ENCODE data around the gene SLC8B1. TPM values are rescaled to one million over a fixed set of nuclear protein-coding genes. Genes with fewer than 3 reads are reported as not detected.

Gene SLC8B1
- total RNA-seq, 1 donor from 2014 or later: 45.6 TPM

DNA sequence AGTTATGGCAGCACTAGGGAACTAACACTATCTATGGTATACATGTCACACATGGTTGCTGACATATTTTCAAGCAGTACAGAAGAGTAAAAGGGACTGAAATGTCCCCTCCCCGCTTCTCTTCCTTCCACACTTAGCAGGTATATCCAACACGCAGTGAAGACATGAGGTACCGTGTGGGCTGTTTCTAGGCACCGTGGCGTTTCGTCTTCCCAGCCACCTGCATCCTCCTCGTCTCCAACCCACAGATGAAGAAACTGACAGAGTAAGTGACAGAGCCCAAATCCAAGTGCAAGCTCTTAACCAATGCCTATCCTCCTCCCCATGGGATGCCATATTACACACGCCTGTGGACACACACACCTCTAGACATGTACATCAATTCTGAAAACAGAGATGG, 32.4 kb downstream of the SLC8B1 start:
- H3K4me3 Mint-ChIP-seq (ENCODE audit: unreplicated experiment): no peak overlapping the region
- H3K27me3 Mint-ChIP-seq (ENCODE audit: unreplicated experiment): no peaks in the 10 kb centered on the region
- peaks cover 25% of the 10 kb centered on the region for H3K4me1 Mint-ChIP-seq (ENCODE audit: unreplicated experiment)
- no peak for DNase-seq (ENCODE audit: extremely low spot score, unreplicated experiment)
- H3K27ac Mint-ChIP-seq (ENCODE audit: unreplicated experiment): no peak overlapping the region
- peaks cover 14% of the 10 kb centered on the region for H3K36me3 Mint-ChIP-seq (ENCODE audit: unreplicated experiment)
- H3K9me3 Mint-ChIP-seq (ENCODE audit: unreplicated experiment): no peaks in the 10 kb centered on the region
- TF ChIP-seq, protein P1, sequence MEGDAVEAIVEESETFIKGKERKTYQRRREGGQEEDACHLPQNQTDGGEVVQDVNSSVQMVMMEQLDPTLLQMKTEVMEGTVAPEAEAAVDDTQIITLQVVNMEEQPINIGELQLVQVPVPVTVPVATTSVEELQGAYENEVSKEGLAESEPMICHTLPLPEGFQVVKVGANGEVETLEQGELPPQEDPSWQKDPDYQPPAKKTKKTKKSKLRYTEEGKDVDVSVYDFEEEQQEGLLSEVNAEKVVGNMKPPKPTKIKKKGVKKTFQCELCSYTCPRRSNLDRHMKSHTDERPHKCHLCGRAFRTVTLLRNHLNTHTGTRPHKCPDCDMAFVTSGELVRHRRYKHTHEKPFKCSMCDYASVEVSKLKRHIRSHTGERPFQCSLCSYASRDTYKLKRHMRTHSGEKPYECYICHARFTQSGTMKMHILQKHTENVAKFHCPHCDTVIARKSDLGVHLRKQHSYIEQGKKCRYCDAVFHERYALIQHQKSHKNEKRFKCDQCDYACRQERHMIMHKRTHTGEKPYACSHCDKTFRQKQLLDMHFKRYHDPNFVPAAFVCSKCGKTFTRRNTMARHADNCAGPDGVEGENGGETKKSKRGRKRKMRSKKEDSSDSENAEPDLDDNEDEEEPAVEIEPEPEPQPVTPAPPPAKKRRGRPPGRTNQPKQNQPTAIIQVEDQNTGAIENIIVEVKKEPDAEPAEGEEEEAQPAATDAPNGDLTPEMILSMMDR (IDR thresholded peaks at IDR 0.05): no peak

DNA sequence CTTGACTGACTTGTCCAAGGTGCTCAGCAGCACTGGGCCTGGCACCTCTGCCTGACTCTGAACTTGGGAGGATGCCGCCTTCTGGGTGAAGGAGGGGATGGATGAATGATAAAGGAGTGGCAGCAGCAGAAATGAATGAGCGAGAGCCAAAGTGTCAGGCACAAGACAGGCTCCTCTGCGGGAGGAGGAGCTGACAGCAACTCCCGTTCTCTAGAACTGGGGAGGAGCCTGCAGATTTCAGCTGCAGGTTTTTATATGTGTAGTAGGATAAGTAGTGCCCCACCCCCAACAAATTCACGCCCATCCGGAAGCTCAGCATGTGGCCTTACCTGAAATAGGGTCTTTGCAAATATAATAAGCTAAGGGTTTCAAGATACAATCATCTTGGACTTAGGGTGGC, 33.1 kb downstream of the SLC8B1 start:
- H3K36me3 Mint-ChIP-seq (ENCODE audit: unreplicated experiment): peaks cover 11% of the 10 kb centered on the region
- H3K9me3 Mint-ChIP-seq (ENCODE audit: unreplicated experiment): no peaks in the 10 kb centered on the region
- DNase-seq (ENCODE audit: extremely low spot score, unreplicated experiment): no peak
- no peaks in the 10 kb centered on the region for H3K27me3 Mint-ChIP-seq (ENCODE audit: unreplicated experiment)
- no peak overlapping the region for H3K4me3 Mint-ChIP-seq (ENCODE audit: unreplicated experiment)
- H3K27ac Mint-ChIP-seq (ENCODE audit: unreplicated experiment): no peak overlapping the region
- TF ChIP-seq, protein P1 (IDR thresholded peaks at IDR 0.05): no peak
- H3K4me1 Mint-ChIP-seq (ENCODE audit: unreplicated experiment): peaks cover 25% of the 10 kb centered on the region

DNA sequence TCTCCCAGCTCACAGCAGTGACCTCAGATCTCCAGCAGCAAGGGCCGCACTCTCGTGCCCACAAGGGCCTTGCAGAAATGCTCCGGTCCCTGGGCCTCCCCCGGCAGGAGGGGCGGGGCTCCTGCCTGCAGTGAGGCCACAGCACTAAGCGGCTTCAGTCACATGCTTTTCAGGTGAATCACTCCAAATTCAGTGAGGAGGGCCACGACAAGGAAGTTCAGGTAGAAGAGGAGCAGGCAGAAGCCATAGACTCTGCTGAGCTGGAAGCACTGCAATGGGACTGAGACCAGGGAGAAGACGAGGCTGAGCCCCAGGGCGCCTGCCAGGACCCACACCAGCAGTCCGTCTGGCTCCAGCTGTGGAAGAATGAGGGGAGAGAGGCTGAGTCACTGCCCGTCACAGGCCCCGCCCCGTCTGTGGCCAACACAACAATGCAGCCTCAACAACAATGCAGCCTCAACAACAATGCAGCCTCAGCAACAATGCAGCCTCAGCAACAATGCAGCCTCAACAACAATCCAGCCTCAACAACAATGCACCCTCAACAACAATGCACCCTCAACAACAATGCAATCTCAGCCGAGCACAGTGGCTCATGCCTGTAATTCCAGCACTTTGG, 35.2 kb downstream of the SLC8B1 start:
- Mint-ChIP-seq H3K4me1 (ENCODE audit: unreplicated experiment) (peaks cover 25% of the 10 kb centered on the region), H3K27ac (ENCODE audit: unreplicated experiment) (peak overlapping the region; percentile 84), H3K4me3 (ENCODE audit: unreplicated experiment) (no peak overlapping the region), H3K27me3 (ENCODE audit: unreplicated experiment) (no peaks in the 10 kb centered on the region), H3K9me3 (ENCODE audit: unreplicated experiment) (no peaks in the 10 kb centered on the region), H3K36me3 (ENCODE audit: unreplicated experiment) (peaks cover 20% of the 10 kb centered on the region)
- TF ChIP-seq, protein P1 (IDR thresholded peaks at IDR 0.05): no peak
- no peak for DNase-seq (ENCODE audit: extremely low spot score, unreplicated experiment)

DNA sequence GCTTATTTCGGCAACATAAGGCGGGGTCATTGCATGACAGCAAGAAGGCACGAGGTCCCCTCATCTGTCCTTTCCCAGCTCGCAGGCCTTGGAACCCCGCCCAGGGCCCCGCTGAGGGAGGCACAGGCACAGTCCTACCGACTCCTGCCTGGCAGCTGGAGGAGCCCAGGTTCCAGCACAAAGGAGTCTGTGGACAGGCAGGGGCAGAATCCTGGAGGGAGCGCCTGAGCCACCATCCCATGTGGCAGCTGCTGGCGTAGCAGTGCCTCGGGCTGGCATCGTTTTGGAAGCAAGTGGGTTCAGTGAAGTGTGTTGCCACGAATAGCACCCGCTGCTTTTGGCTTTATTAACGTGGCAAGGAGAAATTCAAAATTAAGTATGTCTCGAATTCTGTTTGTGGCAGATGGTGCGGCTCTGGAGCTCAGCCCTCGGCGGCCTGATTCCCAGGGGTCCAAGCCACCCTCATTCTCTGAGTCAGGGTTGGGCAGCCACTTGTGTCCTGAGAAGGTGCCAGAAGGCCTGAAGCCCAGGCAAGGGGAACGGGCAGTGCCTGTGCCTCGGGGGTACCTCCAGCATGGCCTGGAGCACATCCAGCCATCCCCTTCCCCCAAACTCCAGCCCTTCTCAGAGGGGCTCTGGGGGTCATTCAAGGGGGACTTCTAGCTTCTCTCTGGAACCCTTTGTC, 35.9 kb downstream of the SLC8B1 start:
- TF ChIP-seq, protein P1 (IDR thresholded peaks at IDR 0.05): no peak
- Mint-ChIP-seq H3K9me3 (ENCODE audit: unreplicated experiment) (no peaks in the 10 kb centered on the region), H3K27ac (ENCODE audit: unreplicated experiment) (peak overlapping the region; percentile 84), H3K4me3 (ENCODE audit: unreplicated experiment) (no peak overlapping the region), H3K36me3 (ENCODE audit: unreplicated experiment) (peaks cover 20% of the 10 kb centered on the region), H3K4me1 (ENCODE audit: unreplicated experiment) (peaks cover 26% of the 10 kb centered on the region), H3K27me3 (ENCODE audit: unreplicated experiment) (no peaks in the 10 kb centered on the region)
- no peak for DNase-seq (ENCODE audit: extremely low spot score, unreplicated experiment)

DNA sequence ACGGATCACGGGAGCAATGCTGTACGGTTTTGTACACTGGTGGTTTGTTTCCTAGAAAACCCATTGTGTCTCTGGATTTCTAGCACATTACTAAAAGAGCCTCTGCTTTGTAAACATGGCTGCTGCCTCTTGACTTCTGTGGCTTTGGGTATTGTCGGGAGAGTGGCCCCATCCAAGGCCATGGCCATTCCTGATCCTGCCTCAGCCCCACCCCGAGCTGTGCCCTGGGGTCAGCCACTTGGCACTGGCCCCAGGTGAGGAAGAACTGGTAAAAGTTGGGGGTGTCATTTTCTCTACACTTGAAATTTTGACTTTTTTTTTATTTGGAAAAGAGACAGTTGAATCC, 36.5 kb downstream of the SLC8B1 start:
- Mint-ChIP-seq H3K27ac (ENCODE audit: unreplicated experiment) (peak overlapping the region; percentile 84), H3K4me3 (ENCODE audit: unreplicated experiment) (no peak overlapping the region), H3K4me1 (ENCODE audit: unreplicated experiment) (peaks cover 26% of the 10 kb centered on the region), H3K27me3 (ENCODE audit: unreplicated experiment) (no peaks in the 10 kb centered on the region), H3K36me3 (ENCODE audit: unreplicated experiment) (peaks cover 20% of the 10 kb centered on the region), H3K9me3 (ENCODE audit: unreplicated experiment) (no peaks in the 10 kb centered on the region)
- DNase-seq (ENCODE audit: extremely low spot score, unreplicated experiment): no peak
- TF ChIP-seq, protein P1 (IDR thresholded peaks at IDR 0.05): no peak

Measured in osteocyte (in vitro differentiated cells).